RPMI8226 (cell line): ENCODE results near the gene METTL27.
A peak's percentile ranks its signal among the peaks of the same experiment; 100 is the strongest.
"Not testable (repeated sequence)": the region's sequence is repeated elsewhere in the genome, so short reads cannot be mapped to it uniquely, and the experiment has no call there.

Source experiments
- DNase-seq: peaks from one replicate; pipeline ENCODE4 v3.0.0-alpha.2; 2015

METTL27 gene

GRCh38 chr7:73842067-73842976 lies at the start of gene METTL27:
TSS of gene METTL27 (minus strand) at chr7:73842516. CDS start at chr7:73842140, 376 bp downstream.
- peak; percentile 98 for DNase-seq

- DNase-seq: no peak
Measured at GRCh38 chr7:73891178-73891885, 49.0 kb upstream of the METTL27 start.

- no peak for DNase-seq
Measured at GRCh38 chr7:73890555-73891147, 48.3 kb upstream of the METTL27 start.

GRCh38 chr7:73888959-73889358 lies 46.6 kb upstream of the METTL27 start:
- peak; percentile 62 for DNase-seq

GRCh38 chr7:73887762-73888161 lies 45.4 kb upstream of the METTL27 start:
- no peak for DNase-seq

- no peak for DNase-seq
Measured at GRCh38 chr7:73885975-73886798, 43.9 kb upstream of the METTL27 start.

- DNase-seq: no peak
Measured at GRCh38 chr7:73885433-73885974, 43.2 kb upstream of the METTL27 start.

GRCh38 chr7:73884867-73885422 lies 42.6 kb upstream of the METTL27 start:
- not testable (repeated sequence) for DNase-seq

- no peak for DNase-seq
Measured at GRCh38 chr7:73882047-73882402, 39.7 kb upstream of the METTL27 start.

- DNase-seq: no peak
Measured at GRCh38 chr7:73881352-73882046, 39.2 kb upstream of the METTL27 start.

- no peak for DNase-seq
Measured at GRCh38 chr7:73880755-73881328, 38.5 kb upstream of the METTL27 start.

GRCh38 chr7:73879977-73880681 lies 37.8 kb upstream of the METTL27 start:
- DNase-seq: no peak

- DNase-seq: no peak
Measured at GRCh38 chr7:73876973-73877372, 34.7 kb upstream of the METTL27 start.

- no peak for DNase-seq
Measured at GRCh38 chr7:73876361-73876760, 34.0 kb upstream of the METTL27 start.

GRCh38 chr7:73872056-73872908 lies 30.0 kb upstream of the METTL27 start:
- DNase-seq: no peak

- peak; percentile 80 for DNase-seq
Measured at GRCh38 chr7:73871163-73872011, 29.1 kb upstream of the METTL27 start.

- peak; percentile 54 for DNase-seq
Measured at GRCh38 chr7:73870041-73870492, 27.8 kb upstream of the METTL27 start.
